ENCODE measurements around the gene PRMT3.
A peak's percentile ranks its signal among the peaks of the same experiment; 100 is the strongest.
"Not testable (repeated sequence)": the region's sequence is repeated elsewhere in the genome, so short reads cannot be mapped to it uniquely, and the experiment has no call there.

PRMT3 gene

DNA sequence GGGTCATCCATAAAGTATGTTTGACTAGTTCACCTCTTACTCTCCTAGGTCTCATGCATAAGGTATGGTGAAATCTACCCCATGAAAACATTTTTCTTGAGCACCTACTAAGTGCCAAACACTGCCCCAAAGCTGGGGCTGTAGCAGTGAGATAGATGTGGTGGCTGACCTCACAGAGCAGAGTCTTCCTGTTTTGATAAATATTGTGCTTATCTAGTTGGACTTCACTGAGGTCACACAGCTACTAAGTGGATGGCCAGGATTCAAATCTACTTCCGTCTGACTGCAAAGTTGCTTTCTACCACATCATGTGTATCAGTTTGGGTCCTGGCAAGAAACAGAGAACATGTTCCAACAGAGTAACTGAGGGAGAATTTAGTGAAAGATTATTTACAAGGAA is 30.4 kb upstream of the PRMT3 start:
- H3K9ac ChIP-seq (ENCODE audit: insufficient read length, low read depth): no peak overlapping the region
- no peak overlapping the region for H3K4me3 ChIP-seq (ENCODE audit: insufficient read length, low read depth)
- H3K4me1 ChIP-seq (ENCODE audit: insufficient read depth, insufficient read length): no peaks in the 10 kb centered on the region
- DNase-seq (ENCODE audit: low read depth, low spot score): no peak
- TF ChIP-seq ZNF274 (IDR thresholded peaks at IDR 0.05; ENCODE audit: low read depth, low read length) (no peak), SUZ12 (IDR thresholded peaks at IDR 0.05; ENCODE audit: extremely low read depth, insufficient read depth, insufficient read length) (no peak), YY1 (IDR thresholded peaks at IDR 0.05; ENCODE audit: insufficient read depth, insufficient read length) (no peak)
- H3K27me3 ChIP-seq (ENCODE audit: insufficient read depth, insufficient read length): no peaks in the 10 kb centered on the region
- no peaks in the 10 kb centered on the region for H3K9me3 ChIP-seq (ENCODE audit: insufficient read depth, low read length)
- no peaks in the 10 kb centered on the region for H3K36me3 ChIP-seq (ENCODE audit: insufficient read depth, insufficient read length, low read length)

DNA sequence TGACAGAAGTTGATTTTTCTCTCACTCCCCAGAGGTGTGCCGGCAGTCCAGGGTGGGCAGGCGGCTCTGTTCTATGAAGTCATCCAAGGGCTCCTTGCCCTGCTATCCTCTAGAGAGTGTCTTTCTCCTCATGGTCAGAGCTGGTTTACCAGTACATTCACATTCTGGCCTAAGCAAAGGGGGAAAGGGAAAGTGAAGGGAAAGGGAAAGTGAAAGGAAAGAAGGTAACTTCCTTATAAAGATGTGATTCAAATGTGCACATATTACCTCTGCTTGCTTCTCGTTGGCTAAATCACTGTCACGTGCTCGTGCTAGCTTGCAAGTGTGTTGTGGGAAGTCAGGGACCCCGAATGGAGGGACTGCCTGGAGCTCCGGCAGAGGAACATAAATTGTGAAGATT is 26.9 kb upstream of the PRMT3 start:
- no peaks in the 10 kb centered on the region for H3K4me1 ChIP-seq (ENCODE audit: insufficient read depth, insufficient read length)
- peaks cover 13% of the 10 kb centered on the region for H3K27me3 ChIP-seq (ENCODE audit: insufficient read depth, insufficient read length)
- H3K36me3 ChIP-seq (ENCODE audit: insufficient read depth, insufficient read length, low read length): no peaks in the 10 kb centered on the region
- no peak for TF ChIP-seq SUZ12 (IDR thresholded peaks at IDR 0.05; ENCODE audit: extremely low read depth, insufficient read depth, insufficient read length)
- no peak for TF ChIP-seq YY1 (IDR thresholded peaks at IDR 0.05; ENCODE audit: insufficient read depth, insufficient read length)
- TF ChIP-seq ZNF274 (IDR thresholded peaks at IDR 0.05; ENCODE audit: low read depth, low read length): no peak
- H3K9ac ChIP-seq (ENCODE audit: insufficient read length, low read depth): no peak overlapping the region
- H3K9me3 ChIP-seq (ENCODE audit: insufficient read depth, low read length): no peaks in the 10 kb centered on the region
- DNase-seq (ENCODE audit: low read depth, low spot score): no peak
- H3K4me3 ChIP-seq (ENCODE audit: insufficient read length, low read depth): no peak overlapping the region

DNA sequence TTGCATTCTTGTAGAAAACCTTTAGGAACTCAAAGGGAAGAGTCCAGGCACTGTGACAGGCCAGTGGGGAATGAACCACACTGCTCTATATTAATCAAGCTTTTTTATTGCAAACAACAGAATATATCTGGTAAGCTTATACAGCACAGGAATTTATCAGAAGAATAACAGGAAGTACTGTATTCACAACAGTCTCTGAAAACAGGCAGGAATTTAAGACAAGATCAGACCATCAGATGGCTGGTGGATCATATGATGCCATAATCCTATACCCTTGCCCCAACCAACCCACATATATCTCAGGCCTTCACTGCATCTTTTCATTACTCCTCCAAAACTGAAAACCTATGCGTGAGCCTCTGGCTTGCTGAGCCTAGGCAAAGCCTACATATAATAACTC is 25.0 kb upstream of the PRMT3 start:
- Histone ChIP-seq H3K27me3 (ENCODE audit: insufficient read depth, insufficient read length) (peaks cover 13% of the 10 kb centered on the region), H3K4me3 (ENCODE audit: insufficient read length, low read depth) (no peak overlapping the region), H3K36me3 (ENCODE audit: insufficient read depth, insufficient read length, low read length) (peaks cover 7% of the 10 kb centered on the region), H3K9me3 (ENCODE audit: insufficient read depth, low read length) (no peaks in the 10 kb centered on the region), H3K9ac (ENCODE audit: insufficient read length, low read depth) (no peak overlapping the region), H3K4me1 (ENCODE audit: insufficient read depth, insufficient read length) (no peaks in the 10 kb centered on the region)
- DNase-seq (ENCODE audit: low read depth, low spot score): no peak
- TF ChIP-seq SUZ12 (IDR thresholded peaks at IDR 0.05; ENCODE audit: extremely low read depth, insufficient read depth, insufficient read length): no peak
- no peak for TF ChIP-seq ZNF274 (IDR thresholded peaks at IDR 0.05; ENCODE audit: low read depth, low read length)
- TF ChIP-seq YY1 (IDR thresholded peaks at IDR 0.05; ENCODE audit: insufficient read depth, insufficient read length): no peak

DNA sequence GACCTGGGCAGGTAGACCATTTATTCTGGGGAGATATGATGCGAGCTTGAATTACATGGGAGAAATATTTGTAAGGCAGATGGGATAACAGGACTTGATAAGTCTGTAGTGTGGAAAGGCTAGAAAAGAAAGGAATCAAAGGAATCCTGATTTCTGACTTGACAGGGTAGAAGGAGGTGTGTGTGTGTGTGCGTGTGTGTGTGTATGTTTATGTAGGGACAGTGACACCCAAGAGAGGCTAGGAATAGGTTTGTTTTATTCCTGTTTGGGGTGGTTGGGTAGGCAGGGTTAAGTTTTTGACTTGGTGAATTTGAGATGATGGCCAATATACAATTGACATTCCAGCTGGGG is 24.4 kb upstream of the PRMT3 start:
- H3K9ac ChIP-seq (ENCODE audit: insufficient read length, low read depth): peak overlapping the region; percentile 59
- H3K36me3 ChIP-seq (ENCODE audit: insufficient read depth, insufficient read length, low read length): peaks cover 8% of the 10 kb centered on the region
- no peaks in the 10 kb centered on the region for H3K9me3 ChIP-seq (ENCODE audit: insufficient read depth, low read length)
- H3K4me1 ChIP-seq (ENCODE audit: insufficient read depth, insufficient read length): no peaks in the 10 kb centered on the region
- DNase-seq (ENCODE audit: low read depth, low spot score): no peak
- peaks cover 13% of the 10 kb centered on the region for H3K27me3 ChIP-seq (ENCODE audit: insufficient read depth, insufficient read length)
- peak overlapping the region; percentile 54 for H3K4me3 ChIP-seq (ENCODE audit: insufficient read length, low read depth)
- TF ChIP-seq YY1 (IDR thresholded peaks at IDR 0.05; ENCODE audit: insufficient read depth, insufficient read length): no peak
- no peak for TF ChIP-seq SUZ12 (IDR thresholded peaks at IDR 0.05; ENCODE audit: extremely low read depth, insufficient read depth, insufficient read length)
- no peak for TF ChIP-seq ZNF274 (IDR thresholded peaks at IDR 0.05; ENCODE audit: low read depth, low read length)

DNA sequence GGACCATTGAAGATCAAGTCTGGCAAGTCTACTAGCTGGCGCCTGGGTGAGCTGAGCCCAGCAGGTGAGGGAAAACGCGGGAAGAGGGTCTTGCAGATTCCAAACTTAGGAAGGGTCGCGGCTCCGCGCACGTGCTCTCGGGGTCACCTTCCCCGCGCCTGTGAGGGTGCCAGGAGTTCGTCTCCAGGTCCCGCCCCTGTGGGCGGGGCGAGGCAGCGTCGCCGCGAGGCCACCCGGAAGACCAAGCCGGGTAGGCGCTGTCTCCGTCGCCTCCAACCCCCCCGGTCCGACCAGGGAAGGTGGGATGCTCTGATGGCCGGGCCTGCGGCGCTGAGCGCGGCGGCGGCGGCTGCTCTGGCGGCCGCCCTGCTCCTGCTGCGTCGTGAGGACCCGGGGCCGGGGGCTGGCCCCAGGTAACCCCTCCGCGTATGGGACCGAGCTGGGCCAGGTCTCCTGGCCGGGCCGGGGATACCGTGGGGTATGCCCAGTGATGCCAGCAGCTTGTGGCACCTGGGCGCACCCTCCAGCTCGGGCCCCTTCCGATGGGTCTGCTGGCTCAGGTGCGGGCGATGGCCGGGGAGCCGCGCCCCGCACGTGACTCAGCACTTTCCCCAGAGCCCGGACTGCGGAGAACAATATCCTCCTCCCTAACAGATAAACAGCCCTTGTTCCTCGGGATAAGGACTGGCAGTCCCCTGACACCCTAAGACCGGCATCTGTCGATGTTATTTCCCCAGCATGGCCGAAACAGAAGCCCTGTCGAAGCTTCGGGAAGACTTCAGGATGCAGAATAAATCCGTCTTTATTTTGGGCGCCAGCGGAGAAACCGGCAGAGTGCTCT is 23.8 kb upstream of the PRMT3 start, which contains the start of gene HTATIP2:
Gene HTATIP2 (plus strand): TSS at position 215 of the 841 bp plus-strand sequence. CDS start 524 bp downstream, at position 739.
- H3K36me3 ChIP-seq (ENCODE audit: insufficient read depth, insufficient read length, low read length): peaks cover 12% of the 10 kb centered on the region
- H3K9me3 ChIP-seq (ENCODE audit: insufficient read depth, low read length): no peaks in the 10 kb centered on the region
- H3K4me3 ChIP-seq (ENCODE audit: insufficient read length, low read depth): peak within 1 kb of the TSS; percentile 54
- TF ChIP-seq YY1 (IDR thresholded peaks at IDR 0.05; ENCODE audit: insufficient read depth, insufficient read length): no peak
- TF ChIP-seq ZNF274 (IDR thresholded peaks at IDR 0.05; ENCODE audit: low read depth, low read length): no peak
- no peak for TF ChIP-seq SUZ12 (IDR thresholded peaks at IDR 0.05; ENCODE audit: extremely low read depth, insufficient read depth, insufficient read length)
- no peaks in the 10 kb centered on the region for H3K4me1 ChIP-seq (ENCODE audit: insufficient read depth, insufficient read length)
- H3K27me3 ChIP-seq (ENCODE audit: insufficient read depth, insufficient read length): peaks cover 13% of the 10 kb centered on the region
- no peak for DNase-seq (ENCODE audit: low read depth, low spot score)
- peak within 1 kb of the TSS; percentile 59 for H3K9ac ChIP-seq (ENCODE audit: insufficient read length, low read depth)

DNA sequence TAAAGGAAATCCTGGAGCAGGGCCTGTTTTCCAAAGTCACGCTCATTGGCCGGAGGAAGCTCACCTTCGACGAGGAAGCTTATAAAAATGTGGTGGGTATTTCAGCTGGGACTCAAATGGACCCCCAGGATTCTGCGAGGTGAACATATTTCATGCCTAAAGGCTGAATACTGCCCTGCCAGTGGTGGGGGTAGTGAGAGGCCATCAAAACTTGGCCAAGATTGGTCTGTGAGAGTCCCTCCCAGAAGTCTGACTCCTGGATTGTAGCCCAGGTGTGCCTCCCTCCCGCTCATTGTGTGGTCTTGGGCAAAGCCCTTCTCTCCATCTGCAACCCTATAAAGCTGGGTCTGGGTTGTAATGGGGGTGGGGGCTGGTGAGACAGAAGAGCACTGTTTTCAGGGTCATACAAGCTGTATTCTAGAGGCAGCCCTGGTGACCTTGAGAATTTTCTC is 23.1 kb upstream of the PRMT3 start:
- Histone ChIP-seq H3K9me3 (ENCODE audit: insufficient read depth, low read length) (no peaks in the 10 kb centered on the region), H3K27me3 (ENCODE audit: insufficient read depth, insufficient read length) (peaks cover 13% of the 10 kb centered on the region), H3K36me3 (ENCODE audit: insufficient read depth, insufficient read length, low read length) (peaks cover 12% of the 10 kb centered on the region), H3K4me1 (ENCODE audit: insufficient read depth, insufficient read length) (no peaks in the 10 kb centered on the region), H3K4me3 (ENCODE audit: insufficient read length, low read depth) (peak overlapping the region; percentile 54), H3K9ac (ENCODE audit: insufficient read length, low read depth) (peak overlapping the region; percentile 59)
- TF ChIP-seq ZNF274 (IDR thresholded peaks at IDR 0.05; ENCODE audit: low read depth, low read length): no peak
- DNase-seq (ENCODE audit: low read depth, low spot score): no peak

DNA sequence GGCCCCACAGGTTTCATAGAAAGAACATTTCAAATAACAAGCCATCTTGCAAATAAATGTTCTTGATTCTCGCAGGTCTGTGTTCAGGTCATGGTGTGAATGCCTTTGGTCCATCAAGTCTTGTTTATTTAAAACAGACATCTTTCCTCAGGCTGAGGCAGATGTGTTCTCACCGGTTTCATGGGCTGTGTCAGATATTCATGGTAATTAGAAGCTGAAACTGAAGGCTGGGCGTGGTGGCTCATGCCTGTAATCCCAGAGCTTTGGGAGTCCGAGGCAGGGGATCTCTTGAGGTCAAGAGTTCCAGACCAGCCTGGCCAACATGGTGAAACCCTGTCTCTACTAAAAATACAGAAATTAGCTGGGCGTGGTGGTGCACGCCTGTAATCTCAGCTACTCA is 22.1 kb upstream of the PRMT3 start:
- H3K9ac ChIP-seq (ENCODE audit: insufficient read length, low read depth); H3K9me3 ChIP-seq (ENCODE audit: insufficient read depth, low read length); DNase-seq (ENCODE audit: low read depth, low spot score); H3K4me3 ChIP-seq (ENCODE audit: insufficient read length, low read depth); H3K4me1 ChIP-seq (ENCODE audit: insufficient read depth, insufficient read length): not testable (repeated sequence)
- Histone ChIP-seq H3K36me3 (ENCODE audit: insufficient read depth, insufficient read length, low read length) (peaks cover 12% of the 10 kb centered on the region), H3K27me3 (ENCODE audit: insufficient read depth, insufficient read length) (peaks cover 13% of the 10 kb centered on the region)

Data from NT2/D1 (cell line).